Brain pericyte (primary cell): ENCODE measurements around the gene CDRT15.
"Not testable (repeated sequence)": the region's sequence is repeated elsewhere in the genome, so short reads cannot be mapped to it uniquely, and the experiment has no call there.

Source experiments
- DNase-seq: peaks from one replicate; pipeline ENCODE4 v3.0.0-alpha.2; 2012; ENCODE audit warnings: low read depth, low spot score

Gene CDRT15

GRCh38 chr17:14207791-14208190 is 28.9 kb downstream of the CDRT15 start:
- no peak for DNase-seq

- no peak for DNase-seq
These were observed 29.8 kb downstream of the CDRT15 start for GRCh38 chr17:14206891-14207290.

- DNase-seq = no peak
These were observed 30.6 kb downstream of the CDRT15 start for GRCh38 chr17:14205992-14206461.

GRCh38 chr17:14205380-14205779 is 31.3 kb downstream of the CDRT15 start:
- no peak for DNase-seq

GRCh38 chr17:14204546-14204945 is 32.1 kb downstream of the CDRT15 start:
- DNase-seq = no peak

GRCh38 chr17:14204084-14204483 is 32.6 kb downstream of the CDRT15 start:
- no peak for DNase-seq

GRCh38 chr17:14203388-14203787 is 33.3 kb downstream of the CDRT15 start:
- DNase-seq = no peak

GRCh38 chr17:14202388-14203166 is 34.1 kb downstream of the CDRT15 start:
- no peak for DNase-seq

- DNase-seq = no peak
These were observed 34.7 kb downstream of the CDRT15 start for GRCh38 chr17:14201988-14202380.

- no peak for DNase-seq
These were observed 35.4 kb downstream of the CDRT15 start for GRCh38 chr17:14201021-14201987.

GRCh38 chr17:14200354-14200753 is 36.3 kb downstream of the CDRT15 start:
- DNase-seq = no peak

GRCh38 chr17:14199601-14200000 is 37.1 kb downstream of the CDRT15 start:
- no peak for DNase-seq

GRCh38 chr17:14198575-14198974 is 38.1 kb downstream of the CDRT15 start:
- DNase-seq = no peak

- DNase-seq = no peak
These were observed 38.6 kb downstream of the CDRT15 start for GRCh38 chr17:14198013-14198412.

GRCh38 chr17:14197586-14197985 is 39.1 kb downstream of the CDRT15 start:
- DNase-seq = no peak

GRCh38 chr17:14197057-14197456 is 39.6 kb downstream of the CDRT15 start:
- DNase-seq = no peak

GRCh38 chr17:14196377-14196997 is 40.2 kb downstream of the CDRT15 start:
- DNase-seq = no peak

- DNase-seq = not testable (repeated sequence)
These were observed 43.9 kb downstream of the CDRT15 start for GRCh38 chr17:14192636-14193344.

- DNase-seq = not testable (repeated sequence)
These were observed 44.6 kb downstream of the CDRT15 start for GRCh38 chr17:14192039-14192438.

- not testable (repeated sequence) for DNase-seq
These were observed 45.2 kb downstream of the CDRT15 start for GRCh38 chr17:14191469-14191868.

GRCh38 chr17:14190774-14191173 is 45.9 kb downstream of the CDRT15 start:
- not testable (repeated sequence) for DNase-seq
